ENCODE measurements around the gene OR10A2. TPM values are rescaled to one million over a fixed set of nuclear protein-coding genes. Genes with fewer than 3 reads are reported as not detected.
A peak's percentile ranks its signal among the peaks of the same experiment; 100 is the strongest.
"Not testable (repeated sequence)": the region's sequence is repeated elsewhere in the genome, so short reads cannot be mapped to it uniquely, and the experiment has no call there.

Gene OR10A2
- total RNA-seq, 1 experiment from 2014 or later = not detected

DNA sequence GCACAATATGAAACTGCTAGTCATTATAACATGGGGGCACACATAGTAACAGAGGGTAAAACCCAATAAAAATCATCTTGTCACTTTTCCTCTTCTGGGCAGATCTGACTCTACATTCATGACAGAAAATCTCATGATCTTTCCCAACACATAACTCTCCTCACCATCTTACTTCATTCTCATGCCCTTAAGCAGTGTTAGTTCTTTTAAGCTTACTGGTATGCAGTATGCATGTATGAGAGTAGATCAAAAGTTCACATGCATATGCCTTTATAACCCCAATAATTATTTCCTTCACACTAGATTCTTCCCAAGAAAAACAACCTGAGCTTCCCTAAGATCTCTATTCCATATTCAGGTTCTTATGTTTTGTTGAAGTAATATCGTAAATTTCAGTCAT lies 8.4 kb downstream of the OR10A2 start:
- Histone ChIP-seq H3K27me3 (no peaks in the 10 kb centered on the region), H3K36me3 (no peaks in the 10 kb centered on the region), H3K4me3 (no peak overlapping the region), H3K9me3 (no peaks in the 10 kb centered on the region)
- no peak for DNase-seq

GRCh38 chr11:6875761-6876160 lies 12.9 kb downstream of the OR10A2 start:
- DNase-seq = no peak
- H3K4me3 ChIP-seq = no peak overlapping the region
- no peaks in the 10 kb centered on the region for H3K27me3 ChIP-seq
- no peaks in the 10 kb centered on the region for H3K36me3 ChIP-seq
- peaks cover 2% of the 10 kb centered on the region; the same call in 1 of the 2 replicates for H3K9me3 ChIP-seq

DNA sequence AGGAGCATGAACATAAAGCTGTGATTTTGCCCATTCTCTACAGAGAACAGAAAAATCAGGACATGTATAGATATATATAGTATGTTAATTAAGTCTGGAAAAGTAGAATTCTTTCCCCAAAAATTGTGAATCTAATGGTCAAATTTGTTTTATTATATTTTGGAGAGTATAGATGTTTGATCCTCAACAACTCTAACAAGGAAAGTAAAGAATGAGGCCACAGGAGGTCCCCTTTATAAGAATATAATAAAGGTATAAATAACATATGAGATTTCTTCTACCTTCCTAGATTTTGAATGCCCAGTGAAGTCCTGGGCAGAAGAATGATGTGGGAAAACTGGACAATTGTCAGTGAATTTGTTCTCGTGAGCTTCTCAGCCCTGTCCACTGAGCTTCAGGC lies 13.5 kb downstream of the OR10A2 start, which contains the start of gene OR10A4:
TSS of gene OR10A4 (plus strand) at position 301 of the 400 bp plus-strand sequence. CDS start at position 324, 23 bp downstream.
- DNase-seq = no peak
- H3K36me3 ChIP-seq = no peaks in the 10 kb centered on the region
- no peaks in the 10 kb centered on the region for H3K27me3 ChIP-seq
- H3K9me3 ChIP-seq = peaks cover 2% of the 10 kb centered on the region; the same call in 1 of the 2 replicates
- H3K4me3 ChIP-seq = no peak within 1 kb of the TSS

DNA sequence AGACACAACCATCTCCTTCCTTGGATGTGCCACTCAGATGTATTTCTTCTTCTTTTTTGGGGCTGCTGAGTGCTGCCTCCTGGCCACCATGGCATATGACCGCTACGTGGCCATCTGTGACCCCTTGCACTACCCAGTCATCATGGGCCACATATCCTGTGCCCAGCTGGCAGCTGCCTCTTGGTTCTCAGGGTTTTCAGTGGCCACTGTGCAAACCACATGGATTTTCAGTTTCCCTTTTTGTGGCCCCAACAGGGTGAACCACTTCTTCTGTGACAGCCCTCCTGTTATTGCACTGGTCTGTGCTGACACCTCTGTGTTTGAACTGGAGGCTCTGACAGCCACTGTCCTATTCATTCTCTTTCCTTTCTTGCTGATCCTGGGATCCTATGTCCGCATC lies 14.1 kb downstream of the OR10A2 start:
- no peak for DNase-seq
- Histone ChIP-seq H3K9me3 (peaks cover 2% of the 10 kb centered on the region; the same call in 1 of the 2 replicates), H3K27me3 (no peaks in the 10 kb centered on the region), H3K4me3 (no peak overlapping the region), H3K36me3 (no peaks in the 10 kb centered on the region)

DNA sequence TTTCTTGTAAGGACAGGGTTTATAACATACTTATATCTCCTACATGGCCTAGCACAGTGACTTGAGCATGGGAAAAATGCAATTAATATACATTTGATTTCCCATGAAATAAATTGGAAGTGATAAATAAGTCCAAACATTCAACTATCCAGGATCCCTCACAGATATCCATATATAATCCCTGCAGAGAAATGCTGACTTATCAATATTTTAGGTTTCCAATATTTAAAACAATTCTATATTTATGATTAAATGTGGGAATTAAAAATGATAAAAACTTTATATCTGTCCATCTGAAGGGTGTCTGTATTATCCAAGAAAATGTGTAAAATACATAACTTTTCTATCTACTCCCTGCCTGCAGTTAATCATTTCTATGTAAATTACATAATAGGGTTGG lies 19.9 kb downstream of the OR10A2 start:
- H3K27me3 ChIP-seq = peaks cover 3% of the 10 kb centered on the region; the same call in 1 of the 2 replicates
- H3K9me3 ChIP-seq = peaks cover 2% of the 10 kb centered on the region; the same call in 1 of the 2 replicates
- DNase-seq = no peak
- no peaks in the 10 kb centered on the region for H3K36me3 ChIP-seq
- H3K4me3 ChIP-seq = no peak overlapping the region

DNA sequence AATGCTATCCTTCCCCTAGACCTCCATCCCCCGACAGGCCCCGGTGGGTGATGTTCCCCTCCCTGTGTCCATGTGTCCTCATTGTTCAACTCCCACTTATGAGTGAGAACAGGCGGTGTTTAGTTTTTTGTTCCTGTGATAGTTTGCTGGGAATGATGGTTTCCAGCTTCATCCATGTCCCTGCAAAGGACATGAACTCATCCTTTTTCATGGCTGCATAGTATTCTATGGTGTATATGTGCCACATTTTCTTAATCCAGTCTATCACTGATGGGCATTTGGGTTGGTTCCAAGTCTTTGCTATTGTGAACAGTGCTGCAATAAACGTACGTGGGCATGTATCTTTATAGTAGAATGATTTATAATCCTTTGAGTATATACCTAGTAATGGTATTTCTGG lies 24.9 kb downstream of the OR10A2 start:
- H3K4me3 ChIP-seq, DNase-seq, H3K9me3 ChIP-seq, H3K27me3 ChIP-seq, H3K36me3 ChIP-seq: not testable (repeated sequence)

DNA sequence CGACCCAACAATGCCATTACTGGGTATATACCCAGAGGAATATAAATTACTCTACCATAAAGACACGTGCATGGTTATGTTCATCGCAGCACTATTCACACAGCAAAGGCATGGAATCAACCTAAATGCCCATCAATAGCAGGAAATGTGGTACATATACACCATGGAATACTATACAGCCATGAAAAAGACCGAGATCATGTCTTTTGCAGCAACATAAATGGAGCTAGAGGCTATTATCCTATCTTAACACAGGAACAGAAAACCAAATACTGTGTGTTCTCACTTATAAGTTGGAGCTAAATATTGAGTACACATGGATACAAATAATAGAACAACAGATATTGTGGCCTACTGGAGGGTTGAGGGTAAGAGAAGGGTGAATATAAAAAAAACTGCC lies 26.0 kb downstream of the OR10A2 start:
- DNase-seq = no peak
- Histone ChIP-seq H3K27me3 (peaks cover 3% of the 10 kb centered on the region; the same call in 1 of the 2 replicates), H3K4me3 (no peak overlapping the region), H3K9me3 (no peaks in the 10 kb centered on the region; the same call in 1 of the 2 replicates), H3K36me3 (no peaks in the 10 kb centered on the region)

- H3K36me3 ChIP-seq = no peaks in the 10 kb centered on the region
- no peak overlapping the region for H3K4me3 ChIP-seq
- no peaks in the 10 kb centered on the region for H3K27me3 ChIP-seq
- DNase-seq = no peak
- no peaks in the 10 kb centered on the region; the same call in 1 of the 2 replicates for H3K9me3 ChIP-seq
These were observed 27.0 kb downstream of the OR10A2 start for GRCh38 chr11:6889835-6890234.

- DNase-seq = no peak
- H3K27me3 ChIP-seq = no peaks in the 10 kb centered on the region
- H3K36me3 ChIP-seq = no peaks in the 10 kb centered on the region
- H3K4me3 ChIP-seq = no peak within 1 kb of the TSS
- no peaks in the 10 kb centered on the region; the same call in 1 of the 2 replicates for H3K9me3 ChIP-seq
These were observed 29.5 kb downstream of the OR10A2 start, which contains the start of gene OR2D2 for GRCh38 chr11:6892400-6892799. Gene OR2D2 (minus strand): TSS chr11:6892500. CDS start chr11:6892500, 0 bp downstream.

GRCh38 chr11:6894097-6894496 lies 31.2 kb downstream of the OR10A2 start:
- no peak overlapping the region for H3K4me3 ChIP-seq
- no peaks in the 10 kb centered on the region for H3K36me3 ChIP-seq
- no peaks in the 10 kb centered on the region for H3K9me3 ChIP-seq
- DNase-seq = no peak
- H3K27me3 ChIP-seq = no peaks in the 10 kb centered on the region

DNA sequence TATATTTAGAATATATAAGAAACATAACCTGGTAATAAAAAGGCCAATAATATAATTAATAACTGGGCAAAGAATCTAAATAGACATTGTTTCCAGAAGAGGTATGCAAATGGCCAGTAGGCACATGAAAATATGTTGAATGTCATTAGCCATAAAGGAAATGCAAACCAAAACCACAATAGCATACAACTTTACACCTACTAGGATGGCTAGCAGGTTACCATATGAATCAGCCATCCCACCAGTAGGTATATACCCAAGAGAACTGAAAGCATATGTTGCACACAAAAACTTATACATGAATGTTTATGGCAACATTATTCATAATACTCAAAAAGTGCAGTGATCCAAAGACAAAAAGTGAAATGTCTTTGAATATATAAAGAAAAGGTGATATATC lies 32.2 kb downstream of the OR10A2 start:
- no peaks in the 10 kb centered on the region for H3K36me3 ChIP-seq
- no peak for DNase-seq
- H3K27me3 ChIP-seq = no peaks in the 10 kb centered on the region
- no peak overlapping the region for H3K4me3 ChIP-seq
- no peaks in the 10 kb centered on the region for H3K9me3 ChIP-seq

- no peaks in the 10 kb centered on the region for H3K36me3 ChIP-seq
- H3K4me3 ChIP-seq = no peak overlapping the region
- no peaks in the 10 kb centered on the region for H3K27me3 ChIP-seq
- no peak for DNase-seq
- no peaks in the 10 kb centered on the region for H3K9me3 ChIP-seq
These were observed 36.1 kb downstream of the OR10A2 start for GRCh38 chr11:6898911-6899310.

DNA sequence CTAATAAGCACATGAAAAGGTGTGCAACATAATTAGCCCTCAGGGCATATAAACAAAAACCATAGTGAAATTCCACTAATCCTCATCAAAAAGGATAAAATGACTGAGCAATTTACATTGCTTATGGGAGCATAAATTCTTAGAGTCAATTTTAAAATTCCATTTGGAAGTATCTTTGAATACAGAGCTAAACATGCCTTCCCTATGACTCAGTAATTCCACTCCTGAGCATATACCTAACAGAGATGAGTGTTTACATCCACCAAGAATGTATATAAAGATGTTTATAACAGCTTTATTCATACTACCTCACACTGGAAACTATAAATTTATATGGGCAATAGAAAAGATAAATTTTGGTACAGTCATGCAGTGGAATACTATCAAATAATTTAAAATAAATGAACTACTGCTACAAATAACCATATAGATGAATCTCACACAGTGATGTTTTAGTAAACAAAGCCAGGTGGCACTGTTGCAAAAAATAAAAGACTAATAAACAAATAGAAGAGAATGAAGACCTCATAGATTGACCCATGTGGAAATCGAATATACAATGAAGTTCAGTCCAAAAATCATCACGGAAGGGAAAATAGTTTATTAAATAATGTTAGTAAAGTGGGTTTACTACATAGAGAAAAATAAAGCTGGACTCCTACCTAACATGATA lies 37.6 kb downstream of the OR10A2 start:
- DNase-seq = no peak
- H3K27me3 ChIP-seq = no peaks in the 10 kb centered on the region
- H3K9me3 ChIP-seq = no peaks in the 10 kb centered on the region
- H3K36me3 ChIP-seq = no peaks in the 10 kb centered on the region
- no peak overlapping the region for H3K4me3 ChIP-seq

DNA sequence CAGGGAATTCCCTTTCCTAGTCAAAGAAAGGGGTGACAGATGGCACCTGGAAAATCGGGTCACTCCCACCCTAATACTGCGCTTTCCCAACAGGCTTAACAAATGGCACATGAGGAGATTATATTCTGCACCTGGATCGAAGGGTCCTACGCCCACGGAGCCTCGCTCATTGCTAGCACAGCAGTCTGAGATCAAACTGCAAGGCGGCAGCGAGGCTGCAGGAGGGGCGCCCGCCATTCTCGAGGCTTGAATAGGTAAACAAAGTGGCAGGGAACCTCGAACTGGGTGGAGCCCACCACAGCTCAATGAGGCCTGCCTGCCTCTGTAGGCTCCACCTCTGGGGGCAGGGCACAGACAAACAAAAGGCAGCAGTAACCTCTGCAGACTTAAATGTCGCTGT lies 41.9 kb downstream of the OR10A2 start:
- not testable (repeated sequence) for H3K27me3 ChIP-seq, DNase-seq, H3K36me3 ChIP-seq, H3K9me3 ChIP-seq, H3K4me3 ChIP-seq

DNA sequence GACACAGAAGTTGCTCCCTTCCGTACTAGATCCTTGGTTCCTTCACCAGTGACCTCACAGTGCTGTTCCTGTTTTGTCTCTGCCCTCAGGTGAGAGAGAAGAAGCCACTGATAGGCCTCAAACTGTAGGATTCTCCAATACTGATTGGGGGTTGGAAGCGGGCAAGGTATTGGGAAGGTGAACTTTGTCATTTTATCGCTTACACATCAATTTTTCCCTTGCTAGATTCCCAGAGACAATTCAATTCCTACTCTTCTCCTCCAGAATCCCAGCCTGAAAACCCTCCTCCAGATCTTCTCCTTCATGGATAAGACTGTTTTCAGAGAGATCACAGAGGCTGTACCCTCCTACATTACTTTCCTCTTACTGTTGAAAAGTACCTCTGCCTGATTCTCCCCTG lies 48.5 kb downstream of the OR10A2 start:
- Histone ChIP-seq H3K4me3 (no peak overlapping the region), H3K36me3 (no peaks in the 10 kb centered on the region), H3K9me3 (no peaks in the 10 kb centered on the region), H3K27me3 (no peaks in the 10 kb centered on the region)
- no peak for DNase-seq

DNA sequence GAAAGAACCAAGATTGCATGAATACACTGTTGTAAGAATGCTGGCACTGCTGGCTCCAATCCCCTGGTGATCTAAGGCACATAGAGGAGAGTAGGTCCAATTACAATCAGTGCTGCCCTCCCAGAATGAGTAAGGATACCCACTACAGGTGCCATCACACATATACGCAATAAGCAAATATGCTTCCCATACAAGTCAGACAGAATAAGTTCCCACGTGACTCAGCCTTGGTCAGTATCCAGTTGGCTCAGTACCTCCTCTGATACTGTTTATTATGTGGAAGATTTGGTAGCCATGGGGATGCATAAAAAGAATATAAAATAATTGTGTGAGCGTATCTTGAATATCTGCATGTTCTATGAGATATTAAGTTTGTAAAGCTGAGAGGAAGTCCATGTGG lies 49.1 kb downstream of the OR10A2 start:
- H3K9me3 ChIP-seq = no peaks in the 10 kb centered on the region
- H3K36me3 ChIP-seq = no peaks in the 10 kb centered on the region
- H3K27me3 ChIP-seq = no peaks in the 10 kb centered on the region
- no peak overlapping the region for H3K4me3 ChIP-seq
- peak; percentile 39 for DNase-seq

GRCh38 chr11:6919698-6920097 lies 56.8 kb downstream of the OR10A2 start:
- Histone ChIP-seq H3K27me3 (no peaks in the 10 kb centered on the region), H3K4me3 (no peak overlapping the region), H3K9me3 (no peaks in the 10 kb centered on the region), H3K36me3 (no peaks in the 10 kb centered on the region)
- DNase-seq = no peak

- H3K36me3 ChIP-seq = no peaks in the 10 kb centered on the region
- H3K4me3 ChIP-seq = no peak within 1 kb of the TSS
- H3K9me3 ChIP-seq = no peaks in the 10 kb centered on the region
- H3K27me3 ChIP-seq = no peaks in the 10 kb centered on the region
- no peak for DNase-seq
These were observed 57.8 kb downstream of the OR10A2 start, which contains the start of gene OR2D3 for GRCh38 chr11:6920702-6921101. Gene OR2D3 (plus strand): TSS chr11:6921002. CDS start chr11:6921002, 0 bp downstream.

Measured in MG63 (cell line).